Esophagus squamous epithelium (tissue), 5 donors: ENCODE data around the gene PPP1R14C. TPM values are rescaled to one million over a fixed set of nuclear protein-coding genes. Genes with fewer than 3 reads are reported as not detected.

ENCODE experiments used
- DNase-seq: peaks from one replicate; lab custom pipeline; 2025; lab: John Stamatoyannopoulos, UW
- H3K27ac ChIP-seq, 4 donors: fragments of 200-600 bp; sonication (generic); one replicate each; pipeline ENCODE4 v1.5.1; 2016 to 2019; ENCODE audit warnings: mild to moderate bottlenecking in 1 of 4
- H3K27me3 ChIP-seq, 4 donors: fragments of 200-600 bp; sonication (generic); 1 replicate in 3 of 4; 2 replicates in 1 of 4; pipeline versions ENCODE4 v1.5.1 to v1.6.0; 2017 to 2021; ENCODE audit warnings: antibody characterized with exemption in 1 of 4
- H3K36me3 ChIP-seq, 3 donors: fragments of 200-600 bp; sonication (generic); one replicate each; pipeline ENCODE4 v1.5.1; 2016 to 2019
- H3K4me1 ChIP-seq, 3 donors: fragments of 200-600 bp; sonication (generic); one replicate each; pipeline ENCODE4 v1.5.1; 2017 to 2019
- H3K4me3 ChIP-seq, 4 donors: fragments of 200-600 bp; sonication (generic); 1 replicate in 3 of 4; 2 replicates in 1 of 4; pipeline ENCODE4 v1.5.1; 2016 to 2019; ENCODE audit warnings: mild to moderate bottlenecking in 2 of 4, moderate library complexity in 1 of 4
- H3K9me3 ChIP-seq, 3 donors: fragments of 200-600 bp; sonication (generic); one replicate each; pipeline ENCODE4 v1.5.1; 2016 to 2019
- POLR2A ChIP-seq, 4 donors: fragments of 450-650 bp; IDR thresholded peaks; one replicate each; pipeline ENCODE4 v1.6.1; 2017; ENCODE audit warnings: antibody characterized with exemption in 4 of 4, mild to moderate bottlenecking in 4 of 4, moderate library complexity in 3 of 4
- WGBS, 2 donors: methylation state at CpG; one replicate each; pipeline ENCODE4 v1.1.5; 2018; 5-methylcytosine and 5-hydroxymethylcytosine counted together
- intact Hi-C: fragments of 100-400 bp; cut with DNase I; formaldehyde crosslinking; loops from one replicate; pipeline ENCODE4 v1.15.0; 2022
- total RNA-seq, 4 donors: library from RNA; depleted of rRNA; stranded (reverse); fragments of >200 nt; gene quantifications; one replicate each; pipeline ENCODE4 v1.1.0, GENCODE V29; 2016
- TF ChIP-seq, protein P1 (sequence below), 6 experiments: fragments of 450-650 bp in 4 of 6; fragments of 200-600 bp in 2 of 6; sonication (generic) in 2 of 6; IDR thresholded peaks; one replicate each; pipeline ENCODE4 v1.5.1; 2016 to 2019; ENCODE audit warnings: antibody characterized with exemption in 6 of 6, mild to moderate bottlenecking in 4 of 6, moderate library complexity in 4 of 6
- donor health status: DM: yes; HTN: yes; CAD: no.

PPP1R14C gene
- total RNA-seq, 4 donors from 2014 or later: 9.3 to 27.8 (median 21.3) TPM

DNA sequence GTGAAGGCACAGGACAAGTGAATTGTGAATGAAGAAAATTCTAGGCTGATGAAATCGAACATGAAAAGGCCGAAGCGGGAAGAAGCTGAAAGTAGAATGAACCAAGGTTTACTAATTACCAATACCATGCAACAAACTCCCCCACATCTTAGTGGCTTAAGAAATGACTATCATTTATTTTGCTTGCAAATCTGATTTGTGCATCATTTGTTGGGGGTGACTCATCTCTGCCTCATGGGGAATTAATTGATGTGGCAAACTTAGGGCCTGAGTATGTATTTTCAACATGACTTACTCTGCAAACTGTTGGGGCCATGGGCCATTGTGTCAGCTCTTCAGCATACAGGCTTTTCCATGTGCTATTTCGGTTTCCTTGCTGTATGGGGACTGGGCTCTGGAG, 26.8 kb downstream of the PPP1R14C start:
- WGBS, 2 donors: 41 to 47% methylated on average over 4 of the region's 4 CpGs
- Histone ChIP-seq H3K9me3 (no peaks in the 10 kb centered on the region), H3K4me1 (no peaks in the 10 kb centered on the region), H3K4me3 (no peak overlapping the region), H3K27ac (no peak overlapping the region), H3K36me3 (no peaks in the 10 kb centered on the region), H3K27me3 (no peaks in the 10 kb centered on the region)
- intact Hi-C loops: no loop called here
- DNase-seq: no peak
- TF ChIP-seq POLR2A (IDR thresholded peaks at IDR 0.05): no peak
- TF ChIP-seq, protein P1, sequence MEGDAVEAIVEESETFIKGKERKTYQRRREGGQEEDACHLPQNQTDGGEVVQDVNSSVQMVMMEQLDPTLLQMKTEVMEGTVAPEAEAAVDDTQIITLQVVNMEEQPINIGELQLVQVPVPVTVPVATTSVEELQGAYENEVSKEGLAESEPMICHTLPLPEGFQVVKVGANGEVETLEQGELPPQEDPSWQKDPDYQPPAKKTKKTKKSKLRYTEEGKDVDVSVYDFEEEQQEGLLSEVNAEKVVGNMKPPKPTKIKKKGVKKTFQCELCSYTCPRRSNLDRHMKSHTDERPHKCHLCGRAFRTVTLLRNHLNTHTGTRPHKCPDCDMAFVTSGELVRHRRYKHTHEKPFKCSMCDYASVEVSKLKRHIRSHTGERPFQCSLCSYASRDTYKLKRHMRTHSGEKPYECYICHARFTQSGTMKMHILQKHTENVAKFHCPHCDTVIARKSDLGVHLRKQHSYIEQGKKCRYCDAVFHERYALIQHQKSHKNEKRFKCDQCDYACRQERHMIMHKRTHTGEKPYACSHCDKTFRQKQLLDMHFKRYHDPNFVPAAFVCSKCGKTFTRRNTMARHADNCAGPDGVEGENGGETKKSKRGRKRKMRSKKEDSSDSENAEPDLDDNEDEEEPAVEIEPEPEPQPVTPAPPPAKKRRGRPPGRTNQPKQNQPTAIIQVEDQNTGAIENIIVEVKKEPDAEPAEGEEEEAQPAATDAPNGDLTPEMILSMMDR (IDR thresholded peaks at IDR 0.05): no peak

DNA sequence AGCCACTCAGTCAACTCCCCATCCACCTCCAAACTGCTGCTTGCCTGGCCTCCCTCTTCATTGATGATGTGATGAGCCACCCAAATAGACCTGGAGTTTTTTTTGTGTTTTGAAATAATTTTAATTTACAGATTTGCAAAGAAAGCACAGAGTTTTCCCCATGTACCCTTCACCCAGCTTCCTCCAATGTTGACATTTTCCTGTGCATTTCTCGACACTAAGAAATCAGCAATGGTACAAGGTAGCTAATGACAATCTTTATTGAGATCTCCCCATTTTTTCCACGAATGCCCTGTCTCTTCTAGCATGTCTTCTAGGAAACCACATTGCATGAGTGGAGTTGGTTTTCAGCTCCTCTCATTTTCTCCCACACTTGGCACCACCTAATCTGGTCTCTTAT, 30.1 kb downstream of the PPP1R14C start:
- 78 to 93% methylated on average over 2 of the region's 2 CpGs for WGBS, 2 donors
- Histone ChIP-seq H3K4me1 (peaks cover 0 to 26% (median 0%) of the 10 kb centered on the region in 3 donors), H3K36me3 (no peaks in the 10 kb centered on the region), H3K4me3 (no peak overlapping the region), H3K27ac (no peak overlapping the region), H3K9me3 (no peaks in the 10 kb centered on the region), H3K27me3 (no peaks in the 10 kb centered on the region)
- intact Hi-C loops: no loop called here
- TF ChIP-seq, protein P1 (IDR thresholded peaks at IDR 0.05): no peak
- no peak for TF ChIP-seq POLR2A (IDR thresholded peaks at IDR 0.05)
- no peak for DNase-seq

DNA sequence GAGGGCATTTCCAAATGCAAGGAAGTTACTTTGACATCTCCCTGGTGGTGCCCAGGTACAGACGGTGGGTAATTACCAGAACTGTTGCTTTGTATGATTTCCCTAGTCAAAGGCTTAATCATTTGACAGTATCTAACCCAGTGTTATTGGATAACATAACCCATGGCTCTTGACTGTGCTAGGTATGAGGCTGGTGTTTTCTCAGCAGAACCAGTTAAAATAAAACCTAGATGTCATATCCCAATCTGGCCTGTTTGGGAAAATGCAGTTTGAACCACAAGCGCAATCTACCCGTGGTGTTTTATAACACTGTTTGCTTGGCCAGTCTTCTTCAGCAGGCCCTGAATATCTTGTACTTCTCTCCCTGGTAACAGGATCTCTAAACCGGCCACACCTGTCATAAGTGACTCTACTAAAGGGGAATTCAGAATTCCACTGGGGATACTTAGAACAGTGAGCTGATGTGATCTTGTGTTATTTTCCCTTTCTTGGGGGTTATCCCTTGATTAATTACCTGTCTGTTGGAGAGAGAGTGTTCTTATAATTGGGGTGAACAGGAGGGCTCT, 32.8 kb downstream of the PPP1R14C start:
- no peak overlapping the region for H3K4me3 ChIP-seq
- H3K36me3 ChIP-seq: no peaks in the 10 kb centered on the region
- peak overlapping the region; percentile 42 to 81 (median 68) for H3K27ac ChIP-seq
- H3K4me1 ChIP-seq: peaks cover 0 to 27% (median 0%) of the 10 kb centered on the region in 3 donors
- WGBS, 2 donors: 83 to 91% methylated on average over 4 of the region's 4 CpGs
- no peak for DNase-seq
- no peak for TF ChIP-seq POLR2A (IDR thresholded peaks at IDR 0.05)
- TF ChIP-seq, protein P1 (IDR thresholded peaks at IDR 0.05): no peak
- H3K27me3 ChIP-seq: no peaks in the 10 kb centered on the region
- no peaks in the 10 kb centered on the region for H3K9me3 ChIP-seq
- intact Hi-C loops: no loop called here

DNA sequence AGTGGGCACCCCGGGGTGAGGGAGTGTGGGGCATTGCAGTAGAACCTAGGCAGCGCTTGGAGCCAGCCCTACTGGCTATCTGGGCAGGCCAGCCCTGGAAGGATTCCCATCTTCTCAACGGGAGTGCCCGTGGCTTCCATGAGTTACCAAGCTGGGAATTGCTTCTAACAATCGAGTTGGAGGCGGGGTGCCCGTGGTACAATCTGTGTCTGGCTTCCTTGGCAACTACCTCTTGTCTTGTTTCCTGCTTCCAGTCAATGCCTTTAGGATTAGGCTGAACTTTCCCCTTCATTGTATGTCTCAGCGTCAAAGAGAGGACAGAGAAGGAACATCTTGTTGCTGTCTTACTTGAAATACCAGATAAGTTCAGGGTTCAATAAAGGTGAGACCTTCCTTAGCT, 33.3 kb downstream of the PPP1R14C start:
- Histone ChIP-seq H3K4me1 (peaks cover 0 to 27% (median 0%) of the 10 kb centered on the region in 3 donors), H3K4me3 (no peak overlapping the region), H3K9me3 (no peaks in the 10 kb centered on the region), H3K27ac (peak overlapping the region; percentile 50 to 81 (median 68)), H3K36me3 (no peaks in the 10 kb centered on the region), H3K27me3 (no peaks in the 10 kb centered on the region)
- intact Hi-C loops: no loop called here
- DNase-seq: no peak
- TF ChIP-seq, protein P1 (IDR thresholded peaks at IDR 0.05): no peak
- no peak for TF ChIP-seq POLR2A (IDR thresholded peaks at IDR 0.05)
- 63% methylated on average over 8 of the region's 8 CpGs for WGBS, 2 donors

DNA sequence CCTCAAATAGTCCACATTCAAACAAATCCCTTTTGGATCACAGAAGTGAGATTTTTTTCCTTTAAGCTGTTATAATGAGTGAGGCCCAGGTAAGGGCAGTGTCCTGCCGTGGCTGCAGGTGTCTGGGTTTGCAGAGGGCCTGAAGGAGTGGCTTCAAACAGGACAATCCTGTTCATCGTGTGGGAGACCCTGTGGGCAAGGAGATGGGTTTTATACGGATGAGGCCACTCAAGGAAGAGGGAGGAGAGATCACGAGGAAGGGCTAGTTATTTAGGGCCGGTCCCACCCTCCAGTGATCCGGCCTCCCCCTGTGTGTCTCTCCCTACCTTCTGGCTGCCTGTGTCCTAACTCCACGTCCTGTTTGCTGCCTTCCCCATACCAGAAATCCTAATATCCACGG, 33.8 kb downstream of the PPP1R14C start:
- H3K27ac ChIP-seq: peak overlapping the region; percentile 50 to 81 (median 68)
- H3K9me3 ChIP-seq: no peaks in the 10 kb centered on the region
- H3K27me3 ChIP-seq: no peaks in the 10 kb centered on the region
- DNase-seq: no peak
- H3K4me1 ChIP-seq: peaks cover 0 to 27% (median 0%) of the 10 kb centered on the region in 3 donors
- no peaks in the 10 kb centered on the region for H3K36me3 ChIP-seq
- 70 to 78% methylated on average over 7 to 8 of the region's 8 CpGs for whole genome bisulfite sequencing, 2 donors
- no peak overlapping the region for H3K4me3 ChIP-seq
- intact Hi-C loops: no loop called here
- TF ChIP-seq, protein P1 (IDR thresholded peaks at IDR 0.05): no peak
- TF ChIP-seq POLR2A (IDR thresholded peaks at IDR 0.05): no peak
